Lower leg skin (tissue), 3 donors: ENCODE data around the gene ACAN.

Experiments used
- CTCF ChIP-seq, 3 donors: fragments of 450-650 bp; IDR thresholded peaks; one replicate each; pipeline ENCODE4 v1.5.1; 2016; ENCODE audit warnings: antibody characterized with exemption in 3 of 3, mild to moderate bottlenecking in 3 of 3, moderate library complexity in 2 of 3
- POLR2A ChIP-seq, 2 donors: fragments of 450-650 bp; IDR thresholded peaks; one replicate each; pipeline ENCODE4 v1.6.1; 2016 to 2017; ENCODE audit warnings: antibody characterized with exemption in 2 of 2, mild to moderate bottlenecking in 1 of 2, moderate library complexity in 1 of 2

- TF ChIP-seq POLR2A (IDR thresholded peaks at IDR 0.05), result no peak
- no peak for TF ChIP-seq CTCF (IDR thresholded peaks at IDR 0.05)
Measured at GRCh38 chr15:88813960-88814359, 10.7 kb downstream of the ACAN start.
